HG02885 (cell line): ENCODE measurements around the gene SPAG9.

Experiments used
- ATAC-seq: cut with Tn5 transposase; IDR thresholded peaks from one replicate; pipeline ENCODE4 v1.9.1; 2021; ENCODE audit warnings: mild to moderate bottlenecking; ENCODE audit not compliant: unreplicated experiment, poor library complexity

The SPAG9 gene

DNA sequence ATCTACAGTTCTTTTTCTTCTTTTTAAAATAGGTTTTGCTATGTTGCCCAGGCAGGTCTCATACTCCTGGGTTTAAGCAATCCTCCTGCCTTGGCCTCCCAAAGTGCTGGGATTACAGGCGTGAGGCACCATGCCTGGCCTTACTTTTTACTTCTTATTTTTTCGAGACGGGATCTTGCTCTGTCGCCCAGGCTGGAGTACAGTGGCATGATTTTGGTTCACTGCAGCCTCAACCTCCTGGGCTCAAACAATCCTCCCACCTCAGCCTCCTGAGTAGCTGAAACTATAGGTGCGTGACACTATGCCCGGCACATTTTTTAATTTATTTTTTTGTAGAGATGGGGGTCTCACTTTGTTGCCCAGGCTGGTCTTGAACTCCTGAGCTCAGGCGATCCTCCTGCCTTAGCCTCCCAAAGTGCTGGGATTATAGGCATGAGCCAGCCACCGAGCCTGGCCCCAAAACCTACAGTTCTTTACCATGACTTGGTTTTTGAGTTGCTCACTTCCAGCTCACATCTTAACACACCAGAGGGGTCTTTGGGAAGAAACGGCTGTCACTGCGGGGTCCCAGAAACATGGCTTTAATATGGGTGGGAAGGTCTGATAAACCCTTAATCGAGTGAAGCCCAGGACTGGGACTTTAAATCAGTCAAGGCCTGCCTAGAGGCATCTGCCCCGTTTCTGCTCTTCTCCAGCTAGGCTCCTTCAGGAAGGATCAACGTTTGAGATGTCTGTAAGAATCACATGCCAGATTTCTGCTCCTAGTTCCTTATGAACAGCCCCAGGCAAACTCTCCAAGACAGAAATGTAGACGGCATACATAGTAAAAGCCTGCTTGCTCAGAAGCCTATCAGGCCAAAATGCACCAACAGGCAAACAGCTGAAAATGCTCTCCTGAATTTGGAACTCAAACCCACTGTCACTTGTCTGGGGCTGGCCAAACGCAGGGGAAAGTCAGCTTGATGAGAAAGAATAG, 162.8 kb downstream of the SPAG9 start:
- no peak for ATAC-seq

DNA sequence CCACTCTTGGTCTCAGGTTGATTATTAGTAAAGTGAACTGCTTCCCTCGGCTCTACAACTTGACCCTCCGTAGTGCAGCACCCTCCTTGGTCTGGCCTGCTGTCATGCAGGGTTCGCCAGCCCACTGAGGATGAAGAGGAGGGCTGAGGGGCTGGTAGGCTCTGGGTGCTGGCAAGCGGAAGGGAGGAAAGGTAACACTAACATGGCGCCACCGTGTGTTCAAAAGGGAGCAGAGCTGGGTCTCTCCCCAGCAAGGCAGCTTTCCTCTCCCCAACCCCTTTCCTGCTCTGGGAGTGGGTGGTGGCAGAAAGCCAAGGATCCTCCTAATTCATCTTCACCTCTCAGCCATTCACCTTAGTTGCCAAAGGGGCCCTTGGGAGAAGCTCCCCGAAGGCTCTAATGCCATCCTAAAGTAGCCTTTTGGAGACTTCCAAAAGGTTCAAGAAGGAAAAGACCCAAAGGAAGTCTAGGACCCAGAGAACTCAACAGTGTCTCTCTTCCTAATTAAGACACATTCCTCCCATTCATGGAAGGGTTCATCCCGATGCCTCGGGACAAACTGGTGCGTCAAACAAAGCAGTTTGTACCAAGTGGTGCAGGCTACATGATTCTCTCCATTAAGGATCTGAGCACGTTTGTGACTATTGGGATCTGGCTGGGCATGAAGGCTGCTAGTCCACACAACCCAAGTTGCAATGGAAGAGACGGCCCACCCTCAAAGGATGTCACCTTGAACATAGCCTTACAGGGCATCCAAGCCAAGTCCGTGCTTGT, 163.7 kb downstream of the SPAG9 start:
- peak; percentile 62 for ATAC-seq

DNA sequence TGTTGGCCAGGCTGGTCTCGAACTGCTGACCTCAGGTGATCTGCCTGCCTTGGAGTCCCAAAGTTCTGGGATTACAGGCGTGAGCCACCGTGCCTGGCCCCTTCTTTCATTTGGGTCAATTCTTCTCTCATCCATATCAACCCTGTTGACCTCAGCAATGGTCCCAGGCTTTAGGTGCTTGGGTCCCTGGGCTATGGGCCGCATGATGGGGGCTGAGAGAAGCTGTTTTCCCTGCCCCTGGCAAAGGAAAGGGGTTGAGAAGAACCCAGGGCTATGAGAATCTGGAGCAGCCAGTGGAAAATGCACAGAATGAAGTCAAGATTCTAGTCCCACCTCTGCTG, 164.3 kb downstream of the SPAG9 start:
- ATAC-seq = no peak

DNA sequence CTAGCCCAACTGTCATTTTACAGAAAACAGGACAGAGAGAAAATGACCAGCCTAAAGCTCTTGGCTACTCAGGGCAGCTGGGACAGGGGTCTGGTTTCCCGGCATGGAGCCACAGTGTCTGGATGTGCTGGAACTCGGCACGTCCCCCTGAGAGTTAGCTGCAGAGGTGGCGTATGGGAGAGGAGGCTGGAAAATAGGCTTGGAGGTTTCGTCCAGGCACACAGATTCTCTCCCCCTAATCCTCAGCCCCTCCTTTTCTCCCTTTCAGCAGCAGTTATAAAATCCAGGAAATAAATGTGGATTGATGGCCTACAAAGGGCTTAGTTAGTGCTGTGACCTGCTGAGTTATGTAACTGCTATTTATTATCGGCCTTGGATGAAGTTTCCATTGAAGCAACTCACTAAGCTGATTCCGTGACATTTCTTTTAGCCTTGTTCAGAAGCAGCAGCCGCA, 165.0 kb downstream of the SPAG9 start:
- ATAC-seq = no peak

DNA sequence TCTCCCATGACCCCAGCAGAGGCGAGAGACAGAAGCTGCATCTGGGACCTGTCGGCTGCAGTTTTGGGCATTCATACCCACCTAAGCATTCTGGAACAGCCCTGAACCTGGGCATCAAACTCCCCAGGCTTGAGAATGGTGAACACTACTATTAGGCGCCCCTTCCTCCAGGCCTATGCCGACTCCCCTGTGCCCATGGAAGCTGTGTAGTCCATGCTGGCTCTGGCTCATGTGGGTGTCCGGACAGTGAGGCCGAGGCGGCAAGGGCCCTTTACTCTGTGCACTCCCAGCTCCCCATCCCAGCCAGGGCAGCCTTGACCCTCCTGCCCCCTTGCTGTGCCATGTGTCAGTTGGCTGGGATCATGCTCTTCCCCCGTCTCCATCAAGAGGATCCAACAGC, 165.5 kb downstream of the SPAG9 start:
- no peak for ATAC-seq

DNA sequence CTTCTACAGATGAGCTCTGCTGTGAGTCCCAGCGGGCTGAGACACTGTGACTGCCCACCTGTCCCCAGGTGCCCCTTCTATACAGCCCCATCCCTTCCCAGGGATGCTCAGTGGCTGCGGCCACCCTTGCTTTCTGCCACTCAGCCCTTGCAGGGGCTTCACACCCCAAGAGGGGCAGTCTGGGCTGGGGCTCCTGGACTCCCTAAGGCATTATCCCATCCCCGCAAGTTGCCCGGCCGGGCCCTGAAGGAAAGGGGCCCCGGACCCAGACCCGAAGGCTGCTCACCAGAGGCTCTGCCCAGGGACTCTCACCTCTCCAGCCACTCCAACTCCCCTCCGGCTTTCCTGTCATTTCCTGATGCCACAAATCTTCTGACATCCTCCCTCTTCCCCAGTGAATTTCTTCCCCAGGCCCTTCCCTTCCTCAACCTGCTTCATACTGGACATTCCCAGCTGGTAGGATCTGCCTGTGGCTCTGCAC, 166.0 kb downstream of the SPAG9 start:
- no peak for ATAC-seq

DNA sequence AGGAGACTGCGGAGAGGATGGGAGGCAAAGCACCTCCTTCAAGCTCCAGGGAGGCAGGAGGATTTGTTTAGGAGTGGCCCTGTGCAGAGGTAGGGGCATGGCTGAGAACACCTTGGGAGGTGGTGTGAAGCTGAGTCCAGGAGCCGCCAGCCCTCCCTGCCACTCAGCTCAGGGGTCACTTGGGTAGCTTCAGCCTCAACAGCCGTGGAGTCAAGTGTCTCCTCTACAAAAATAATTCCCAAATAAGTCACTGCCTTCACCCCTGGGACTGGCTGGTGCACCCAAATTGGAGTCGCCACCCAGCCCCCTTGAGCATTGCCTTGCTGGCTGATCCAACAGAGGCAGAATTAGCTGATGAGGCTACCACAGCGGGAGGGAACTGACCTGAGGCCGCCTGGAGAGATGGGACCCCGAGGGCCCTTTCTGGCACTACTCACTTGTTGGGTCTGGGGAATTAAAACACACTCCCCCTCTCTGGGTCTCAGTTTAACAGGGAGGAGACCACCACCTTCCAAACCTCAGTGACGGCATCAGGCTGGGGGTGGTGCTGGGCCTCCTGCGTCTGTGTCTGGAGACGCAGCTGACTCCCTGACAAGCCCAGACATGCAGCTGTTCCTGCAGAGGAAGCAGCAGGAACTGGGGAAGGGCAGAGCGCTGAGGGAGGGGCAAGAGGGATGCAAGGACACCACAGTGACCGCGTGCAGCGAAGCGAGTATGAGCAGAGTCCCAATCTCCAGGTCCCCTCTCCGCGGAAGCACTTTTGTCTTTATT, 166.7 kb downstream of the SPAG9 start:
- no peak for ATAC-seq

DNA sequence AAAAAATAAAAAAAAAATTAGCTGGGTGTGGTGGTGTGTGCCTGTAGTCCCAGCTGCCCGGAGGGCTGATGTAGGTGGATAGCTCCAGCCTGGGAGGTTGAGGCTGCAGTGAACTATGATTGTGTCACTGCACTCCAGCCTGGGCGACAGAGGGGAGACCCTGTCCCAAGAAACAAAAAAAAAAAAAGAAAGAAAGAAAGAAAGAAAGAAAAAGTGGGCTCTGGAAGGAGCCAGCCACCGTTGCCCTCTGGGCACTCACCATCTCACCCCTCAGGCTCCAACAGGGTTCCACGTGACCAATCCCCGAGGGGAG, 167.2 kb downstream of the SPAG9 start:
- ATAC-seq = no peak

DNA sequence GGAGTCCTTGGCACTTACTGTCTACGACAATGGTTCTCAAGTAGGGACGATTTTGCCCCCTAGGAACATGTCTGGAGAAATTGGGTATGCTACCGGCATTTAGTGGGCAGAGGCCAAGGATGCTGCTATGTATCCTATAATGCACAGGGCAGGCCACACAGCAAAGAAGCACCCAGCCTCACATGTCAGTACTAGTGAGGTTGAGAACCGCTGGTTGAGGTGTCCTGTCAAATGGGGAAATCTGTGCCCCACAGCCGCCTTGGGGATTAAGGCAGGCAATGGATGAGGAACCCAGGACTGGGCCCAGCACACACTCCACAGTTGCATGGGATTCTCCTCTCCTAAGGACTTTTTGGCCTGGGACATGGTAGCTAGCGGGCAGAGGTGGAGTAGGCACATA, 167.8 kb downstream of the SPAG9 start:
- ATAC-seq = no peak

DNA sequence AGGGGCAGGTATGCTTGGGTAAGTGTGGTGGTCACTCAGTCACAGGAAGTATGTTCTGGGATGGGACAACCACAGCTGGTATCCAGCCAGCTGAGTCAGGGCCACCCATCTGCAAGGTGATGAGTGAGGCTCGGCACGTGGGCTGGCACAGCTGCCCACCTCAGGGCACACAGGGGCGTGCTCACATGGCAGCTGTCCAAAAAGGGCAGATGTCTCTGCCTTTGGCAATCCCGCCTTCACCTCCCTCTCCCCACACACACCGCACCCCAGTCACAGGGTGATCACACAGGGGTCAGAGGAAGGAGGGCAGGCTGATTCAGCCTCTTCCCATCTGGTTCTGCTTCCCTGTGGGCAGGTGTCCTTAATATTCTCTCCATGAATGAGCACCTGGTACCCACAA, 168.7 kb downstream of the SPAG9 start:
- no peak for ATAC-seq

DNA sequence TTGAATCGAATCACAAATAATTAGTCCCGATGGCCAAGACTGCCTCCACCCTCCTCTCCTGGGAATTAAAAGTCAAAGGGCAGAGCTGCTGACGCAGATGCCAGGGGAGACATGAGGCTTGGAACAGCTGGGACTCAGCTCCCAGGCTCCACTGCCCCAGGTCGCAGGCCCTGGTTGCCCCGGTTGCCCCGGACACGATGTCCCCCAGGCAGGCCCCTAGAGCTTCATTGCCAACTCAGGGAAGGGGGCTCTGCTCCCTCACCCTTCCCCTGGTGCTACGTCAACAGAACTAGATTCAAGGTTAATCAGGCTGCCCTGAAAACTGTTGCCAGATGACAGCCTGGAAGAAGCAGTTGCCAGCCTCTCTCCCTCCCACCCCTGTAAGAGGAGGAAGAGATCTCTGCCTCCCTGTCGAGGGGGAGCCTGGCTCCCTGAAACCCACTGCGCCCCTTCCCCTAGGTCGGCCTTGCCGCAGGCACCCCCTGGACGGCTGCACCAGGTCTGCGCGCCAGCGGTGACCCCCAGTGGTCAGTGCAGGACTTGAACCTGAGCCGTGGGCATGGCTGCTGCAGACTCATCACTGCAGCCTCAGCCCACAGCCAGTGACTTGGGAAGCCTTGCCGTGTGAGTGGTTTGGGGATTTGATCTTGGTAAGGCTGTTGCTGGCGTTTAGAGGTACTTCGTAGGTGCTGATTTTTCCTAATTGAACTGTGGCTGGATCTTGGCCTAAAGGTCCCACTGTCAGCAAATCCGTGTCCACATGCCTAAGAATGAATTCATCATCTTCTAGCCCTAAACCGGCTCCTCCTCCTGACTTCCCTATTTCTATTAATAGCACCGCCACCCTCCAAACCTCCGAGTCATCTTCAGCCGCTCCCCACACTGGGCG, 170.4 kb downstream of the SPAG9 start:
- peak; percentile 77 for ATAC-seq

DNA sequence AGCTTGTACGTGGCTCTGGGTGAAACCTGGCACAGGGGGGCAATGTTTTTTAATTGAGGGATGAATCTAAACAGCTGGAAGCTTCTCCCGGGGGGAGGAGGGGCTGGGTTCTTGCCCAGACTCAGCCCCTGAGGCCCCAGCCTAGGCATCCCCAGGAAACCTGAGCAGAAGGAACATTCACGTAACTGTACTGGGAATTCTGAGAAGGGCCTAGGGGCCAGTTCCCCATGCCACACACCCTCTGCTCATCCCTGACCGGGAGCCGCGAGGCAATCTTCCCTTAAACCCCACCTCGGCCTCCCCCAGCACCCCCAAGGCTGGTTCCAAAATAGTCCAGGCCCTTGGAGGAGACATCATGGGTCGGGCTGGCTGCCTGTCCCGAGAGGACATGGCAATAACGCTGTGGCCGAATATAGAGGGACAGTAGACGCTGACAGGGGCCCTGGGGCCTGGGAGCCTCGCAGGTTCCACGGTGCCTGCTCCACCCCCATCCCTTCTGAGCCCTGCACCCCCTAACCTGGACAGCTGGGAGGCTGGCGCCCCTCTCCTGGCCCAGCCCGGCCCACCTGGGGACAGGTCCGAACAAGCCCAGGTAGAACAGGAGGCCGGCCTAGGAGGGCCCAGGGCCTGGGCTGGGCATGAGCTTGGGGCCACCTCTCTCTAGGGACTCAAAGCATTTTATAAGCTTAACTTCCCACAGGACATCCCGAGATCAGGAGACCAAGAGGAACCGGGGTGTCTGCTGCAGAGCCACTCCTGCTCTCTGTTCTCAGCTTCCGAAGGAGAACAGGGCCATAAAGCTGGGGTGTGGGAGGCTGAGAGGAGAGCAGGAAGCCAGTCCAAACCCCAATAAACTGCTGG, 171.3 kb downstream of the SPAG9 start:
- no peak for ATAC-seq

DNA sequence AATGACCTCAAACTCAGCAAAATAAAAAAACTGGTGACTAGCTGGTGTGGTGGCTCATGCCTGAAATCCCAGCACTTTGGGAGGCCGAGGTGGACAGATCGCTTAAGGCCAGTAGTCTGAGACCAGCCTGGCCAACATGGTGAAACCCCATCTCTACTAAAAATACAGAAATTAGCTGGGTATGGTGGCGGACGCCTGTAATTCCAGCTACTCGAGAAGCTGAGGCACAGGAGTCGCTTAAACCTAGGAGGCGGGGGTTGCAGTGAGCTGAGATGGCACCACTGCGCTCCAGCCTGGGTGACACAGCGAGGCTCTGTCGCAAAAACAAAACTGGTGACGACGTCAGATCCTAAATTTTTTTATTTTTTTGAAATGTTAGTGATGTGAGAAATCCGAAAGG, 172.0 kb downstream of the SPAG9 start:
- ATAC-seq = no peak

DNA sequence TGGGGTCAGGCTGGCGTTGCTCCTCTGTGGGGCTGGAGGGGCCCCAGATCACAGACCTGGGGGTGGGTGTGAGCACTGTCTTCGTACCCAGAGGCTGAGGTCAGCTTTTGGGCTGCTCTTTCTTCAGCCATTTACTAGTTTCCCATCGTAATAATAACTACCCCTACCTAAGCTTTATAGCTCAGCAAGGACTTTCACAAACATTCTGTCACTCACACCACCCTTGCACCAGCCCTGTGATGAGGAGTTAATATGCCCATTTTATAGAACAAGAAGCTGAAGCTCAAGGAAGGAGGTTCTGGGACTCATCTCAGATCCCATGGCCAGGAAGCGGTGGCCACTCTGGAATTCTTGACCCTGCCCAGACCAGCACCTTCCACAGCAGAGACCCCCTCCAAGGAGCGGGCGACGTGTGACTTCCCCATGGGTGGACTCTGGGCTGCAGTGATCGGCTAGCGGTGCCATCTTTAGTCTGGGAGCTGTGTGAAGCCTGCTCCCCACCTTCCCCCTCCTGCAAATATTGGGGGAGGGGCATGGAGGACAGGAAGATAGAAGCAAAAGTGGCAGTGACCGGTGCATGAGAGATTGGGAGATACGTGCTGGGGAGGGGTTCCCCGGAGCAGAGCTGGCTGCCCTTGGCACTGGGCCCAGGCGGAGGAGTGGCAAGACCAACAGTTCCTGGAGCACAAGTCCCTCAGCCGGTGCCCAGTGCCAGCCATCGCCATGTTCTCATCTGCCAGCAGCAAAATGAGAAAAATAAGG, 172.7 kb downstream of the SPAG9 start:
- no peak for ATAC-seq

DNA sequence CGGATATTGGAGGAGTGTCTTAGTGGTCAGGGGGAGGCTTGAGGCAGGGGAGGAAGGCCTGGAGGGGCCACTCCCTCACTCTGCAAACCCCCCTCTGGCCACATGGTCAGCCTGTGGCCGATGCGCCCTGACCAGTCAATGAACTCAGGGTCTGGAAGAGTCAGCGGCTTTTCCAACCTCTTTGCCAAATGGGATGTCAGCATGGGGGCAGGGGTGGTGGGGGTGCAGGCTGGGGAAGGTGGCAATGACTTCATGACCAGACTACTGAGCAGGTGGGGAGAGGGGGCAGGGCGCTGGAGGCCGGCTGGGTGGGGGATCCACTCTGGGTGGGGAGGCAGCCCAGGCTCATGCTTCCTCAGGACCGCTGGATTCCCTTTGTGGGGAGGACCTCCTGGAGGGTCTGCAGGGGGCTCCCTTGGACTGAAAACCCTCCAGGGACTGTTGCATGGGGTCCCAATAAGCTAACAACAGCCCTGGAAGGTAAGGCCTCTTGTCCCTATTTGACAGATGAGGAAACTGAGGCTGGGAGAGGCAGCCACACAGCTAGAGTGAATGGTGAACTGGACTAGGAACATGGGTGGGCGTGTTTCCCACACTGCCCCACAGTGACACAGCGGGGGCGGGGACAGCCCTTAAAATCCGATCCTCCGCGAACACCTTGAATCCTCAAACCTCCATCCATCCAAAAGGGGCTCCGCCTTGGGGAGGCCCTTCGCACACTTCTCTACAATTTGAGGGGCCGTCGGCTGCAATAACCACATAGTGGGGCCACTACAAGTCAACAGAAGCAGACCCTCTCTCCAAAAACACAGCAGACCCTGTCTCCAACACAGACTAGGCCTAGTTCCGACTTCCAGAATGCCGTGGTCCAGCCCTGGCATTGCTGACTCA, 173.5 kb downstream of the SPAG9 start:
- ATAC-seq = no peak

DNA sequence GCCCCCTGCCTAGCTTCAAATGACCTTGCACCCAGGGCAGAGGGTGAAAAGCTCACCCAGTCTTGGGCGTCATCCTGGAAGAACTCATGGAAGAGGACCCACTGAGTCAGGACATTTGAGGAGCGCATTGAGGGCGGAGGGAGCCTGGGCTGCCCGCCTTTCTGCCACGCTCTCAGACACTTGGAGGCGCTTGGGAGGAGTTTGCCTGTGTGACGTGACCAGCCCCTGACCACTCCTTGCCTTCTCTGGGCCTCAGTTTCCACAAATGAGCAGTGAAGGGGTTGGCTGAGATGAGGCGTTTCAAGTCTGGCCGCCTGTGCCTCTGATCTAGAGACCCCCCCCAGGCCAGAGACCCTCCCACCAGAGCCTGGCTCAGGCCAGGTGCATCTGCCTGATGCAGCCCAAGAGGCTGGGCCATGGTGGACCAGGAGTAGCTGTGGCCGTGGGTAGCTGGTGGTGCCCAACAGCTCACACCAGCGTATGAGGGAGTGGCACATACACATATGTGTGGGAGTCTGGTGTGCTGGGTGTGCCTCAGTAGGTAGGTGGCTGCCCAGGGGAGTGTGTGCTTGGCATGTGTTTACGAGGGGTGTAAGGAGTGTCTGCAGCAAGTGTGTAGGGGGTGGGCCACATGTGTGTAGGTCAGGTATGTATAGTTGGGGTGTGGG, 174.3 kb downstream of the SPAG9 start:
- ATAC-seq = no peak

DNA sequence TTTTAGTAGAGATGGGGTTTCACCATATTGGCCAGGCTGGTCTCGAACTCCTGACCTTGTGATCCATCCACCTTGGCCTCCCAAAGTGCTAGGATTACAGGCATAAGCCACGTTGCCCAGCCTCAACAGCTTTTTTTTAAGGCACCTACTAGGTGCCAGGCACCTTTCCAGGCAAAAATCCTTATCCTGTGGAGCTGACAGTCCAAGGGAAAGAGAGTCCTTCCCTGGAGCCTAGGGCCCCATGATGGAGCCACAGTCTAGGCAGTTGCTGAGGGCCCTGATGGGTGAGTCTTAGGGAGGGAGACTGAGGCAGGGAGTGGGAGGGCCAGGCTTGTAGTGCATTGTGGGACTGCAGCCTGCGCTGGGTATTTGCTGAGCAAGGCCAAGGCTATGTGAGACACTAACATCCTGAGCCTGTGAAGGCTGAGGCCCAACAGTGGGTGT, 174.9 kb downstream of the SPAG9 start:
- ATAC-seq = no peak
